HG03103 (cell line): ENCODE data around the gene APPL2.

Experiments
- ATAC-seq: cut with Tn5 transposase; IDR thresholded peaks from one replicate; pipeline ENCODE4 v1.9.1; 2021; ENCODE audit warnings: low read depth; ENCODE audit not compliant: unreplicated experiment

The APPL2 gene

DNA sequence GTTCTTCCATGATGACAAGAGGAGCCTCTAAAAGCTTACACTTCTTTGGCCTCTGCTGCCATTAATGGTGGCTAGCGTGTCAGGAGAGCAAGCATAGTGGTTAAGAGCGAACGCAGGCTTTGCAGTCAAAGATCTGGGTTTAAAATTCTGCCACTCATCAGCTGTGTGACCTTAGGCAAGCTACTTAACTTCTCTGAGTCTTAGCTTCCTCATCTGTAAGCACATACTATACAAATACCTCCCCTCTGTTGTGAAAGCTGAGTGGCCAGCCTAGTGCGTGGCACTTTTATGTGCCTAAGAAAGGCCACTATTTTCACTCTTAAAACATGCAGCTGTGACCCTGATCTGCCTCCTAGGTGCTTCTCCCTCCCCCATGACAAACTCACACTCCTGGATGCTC, 11.6 kb downstream of the APPL2 start:
- no peak for ATAC-seq

DNA sequence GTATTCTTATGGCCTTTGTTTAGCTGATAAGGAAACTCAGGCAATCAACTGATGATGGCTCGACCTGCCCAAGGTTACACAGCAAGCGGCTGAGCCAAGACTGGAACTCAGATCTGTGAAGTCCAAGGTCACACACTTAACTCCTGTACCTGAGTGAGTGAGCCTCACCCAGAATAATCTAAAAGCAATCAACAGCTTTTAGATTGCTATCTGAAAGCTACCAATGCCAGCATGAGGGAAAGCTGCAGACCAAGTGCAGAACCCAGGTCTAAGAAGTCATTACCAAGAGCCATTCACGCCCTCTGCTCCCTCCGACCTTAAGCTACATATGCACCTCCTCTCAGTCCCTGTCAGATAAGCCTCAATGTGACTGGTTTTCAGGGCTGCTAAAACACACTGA, 12.1 kb downstream of the APPL2 start:
- ATAC-seq, result no peak

- ATAC-seq, result no peak
Observed at GRCh38 chr12:105223352-105223845, 12.6 kb downstream of the APPL2 start.

- no peak for ATAC-seq
Observed at GRCh38 chr12:105222726-105223351, 13.1 kb downstream of the APPL2 start.

GRCh38 chr12:105222284-105222655, 13.7 kb downstream of the APPL2 start:
- no peak for ATAC-seq

DNA sequence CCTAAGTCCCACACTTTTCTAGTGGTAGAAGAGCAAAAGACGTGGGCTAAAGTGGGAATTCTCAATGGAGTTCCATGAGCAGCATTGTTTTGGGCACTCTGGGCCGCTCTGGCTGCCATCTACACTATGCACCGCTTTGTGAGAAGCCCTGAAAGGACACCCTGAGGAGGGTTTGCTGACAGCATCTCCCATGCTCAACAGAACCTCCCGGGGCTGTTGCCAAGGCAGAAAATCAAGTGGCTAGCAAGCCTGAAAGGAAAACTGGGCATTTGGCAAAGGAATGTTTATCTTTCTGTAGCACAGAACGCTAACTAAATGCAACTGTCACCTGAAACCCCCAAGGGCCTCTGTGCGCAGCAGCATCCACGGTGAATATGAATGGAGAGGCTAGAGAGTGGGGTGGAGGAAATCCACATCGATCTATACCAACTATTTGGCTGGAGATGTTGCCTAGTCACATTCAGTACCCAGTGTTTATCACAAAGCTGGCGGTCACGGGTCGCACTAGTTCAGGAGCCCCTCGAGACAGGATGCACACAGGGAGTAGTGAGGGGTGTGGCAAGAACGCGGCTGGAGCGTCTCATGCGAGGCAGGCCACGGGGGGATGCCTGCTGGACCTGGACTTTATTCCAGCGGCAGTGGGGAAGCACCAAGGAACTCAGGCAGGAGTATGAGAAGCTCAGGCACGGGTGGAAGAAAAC, 14.2 kb downstream of the APPL2 start:
- ATAC-seq, result no peak

GRCh38 chr12:105220929-105221290, 15.1 kb downstream of the APPL2 start:
- no peak for ATAC-seq

DNA sequence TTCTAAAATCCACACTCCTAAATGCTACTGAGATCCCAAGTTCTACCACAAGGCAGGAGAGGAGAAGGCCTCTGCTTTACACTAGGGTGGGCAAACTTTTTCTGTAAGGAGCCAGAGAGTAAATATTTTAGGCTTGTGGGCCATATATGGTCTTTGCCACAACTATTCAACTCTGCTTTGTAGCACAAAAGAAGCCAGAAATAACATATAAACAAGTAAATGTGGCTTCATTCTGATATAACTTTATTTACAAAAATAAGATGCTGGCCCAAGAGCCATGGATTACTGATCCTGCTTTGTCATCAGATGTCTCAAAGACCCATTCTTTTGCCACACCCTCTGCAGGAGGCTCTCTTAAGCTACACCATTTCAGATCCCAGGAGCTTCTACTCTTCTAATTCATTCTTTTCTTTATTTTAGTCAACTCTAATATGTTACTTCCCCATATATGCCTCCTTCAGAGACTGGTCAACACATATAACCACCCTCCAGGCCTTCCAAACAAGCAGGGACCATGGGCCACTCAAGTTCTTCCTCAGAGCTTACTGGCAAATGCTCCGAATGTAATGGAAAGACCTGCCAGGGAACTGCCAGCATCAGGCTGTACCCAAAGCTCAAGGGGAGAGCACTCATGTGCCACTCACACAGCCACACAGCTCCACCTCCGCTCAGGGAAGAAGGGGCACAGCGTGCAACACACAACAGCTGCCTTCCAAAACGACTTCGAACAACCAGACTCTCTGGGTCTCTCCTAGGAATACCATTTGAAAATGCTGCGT, 15.6 kb downstream of the APPL2 start:
- ATAC-seq, result no peak

DNA sequence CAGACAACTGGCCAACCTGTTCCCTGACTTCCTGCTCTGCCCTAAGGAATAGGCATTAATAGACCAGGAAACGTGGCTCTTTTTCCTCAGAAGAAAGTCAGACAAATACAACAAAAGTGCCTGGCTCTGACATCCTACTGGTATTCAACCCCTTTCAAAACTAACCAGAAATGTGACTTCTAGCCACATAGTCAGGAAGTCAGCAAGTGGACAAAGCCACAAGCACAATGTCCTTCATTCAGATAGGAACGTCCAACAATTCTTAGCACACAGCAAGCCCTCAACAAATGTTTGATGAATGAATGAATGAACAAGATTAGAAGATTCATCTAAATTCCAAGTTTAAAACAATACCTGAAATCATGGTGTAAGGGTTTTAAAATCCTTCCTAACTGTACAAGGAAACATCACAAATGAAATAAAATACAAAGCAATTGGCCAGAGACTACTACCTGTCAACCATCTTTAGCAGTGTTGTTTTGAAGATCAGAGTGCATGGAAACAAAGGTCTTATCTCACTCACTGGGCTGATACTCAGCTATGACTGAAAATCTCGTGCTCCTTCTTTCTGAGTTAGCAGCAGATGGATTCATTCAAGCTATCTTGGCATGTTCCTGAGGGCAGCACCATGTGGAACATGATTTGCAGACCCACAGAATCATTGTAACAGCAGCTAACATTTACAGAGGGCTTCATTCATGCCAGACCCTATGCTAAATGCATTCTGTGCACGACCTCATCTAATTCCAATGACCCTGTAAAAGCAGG, 16.5 kb downstream of the APPL2 start:
- no peak for ATAC-seq

- ATAC-seq, result no peak
Observed at GRCh38 chr12:105218434-105218833, 17.5 kb downstream of the APPL2 start.

DNA sequence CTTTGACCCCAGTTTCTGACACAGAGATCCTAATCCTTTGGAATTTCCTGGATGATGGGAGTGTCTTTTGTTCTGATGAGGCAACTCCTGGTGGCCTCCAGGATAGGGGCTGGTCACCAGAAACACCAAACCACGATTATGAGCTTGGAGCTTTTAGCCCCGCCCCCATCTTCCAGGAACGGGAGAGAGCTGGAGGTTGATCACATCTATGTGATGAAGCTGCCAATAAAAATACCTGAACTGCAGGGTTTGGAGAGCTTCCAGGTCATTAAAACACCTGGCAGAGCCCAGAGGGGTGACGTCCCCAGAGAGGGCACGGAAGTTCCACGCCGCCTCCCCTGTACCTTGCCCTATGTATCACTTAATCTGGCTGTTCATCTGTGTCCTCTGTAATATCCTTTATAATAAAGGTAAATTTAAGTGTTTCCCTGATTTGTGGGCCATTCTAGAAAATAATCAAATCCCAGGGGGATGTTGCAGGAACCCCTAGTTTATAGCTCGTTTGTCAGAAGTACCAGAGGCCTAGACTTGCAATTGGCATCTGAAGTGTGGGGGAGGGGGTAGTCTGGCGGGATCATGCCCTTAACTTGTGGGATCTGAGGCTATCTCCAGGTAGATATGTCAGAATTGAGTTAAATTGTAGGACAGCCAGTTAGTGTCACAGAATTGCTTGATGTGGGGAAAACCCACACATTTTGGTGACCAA, 21.2 kb downstream of the APPL2 start:
- ATAC-seq, result no peak

DNA sequence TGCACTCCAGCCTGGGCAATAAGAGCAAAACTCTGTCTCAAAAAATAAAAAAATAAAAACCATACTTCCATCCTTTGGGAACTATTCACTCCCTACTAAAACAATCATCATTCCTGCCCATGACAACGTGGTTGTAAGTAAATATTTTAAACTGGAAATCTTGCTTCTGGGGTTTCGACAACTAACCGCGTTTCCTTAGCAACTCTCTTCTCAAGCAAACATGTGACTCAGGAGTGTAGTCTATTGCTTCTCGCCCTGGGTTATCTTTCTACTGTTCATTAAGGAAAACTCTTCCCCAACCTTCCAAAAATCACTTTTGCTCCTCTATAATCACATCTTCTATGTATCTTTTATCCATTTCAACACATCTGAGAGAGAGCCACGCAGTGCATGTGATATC, 21.8 kb downstream of the APPL2 start:
- ATAC-seq, result no peak

DNA sequence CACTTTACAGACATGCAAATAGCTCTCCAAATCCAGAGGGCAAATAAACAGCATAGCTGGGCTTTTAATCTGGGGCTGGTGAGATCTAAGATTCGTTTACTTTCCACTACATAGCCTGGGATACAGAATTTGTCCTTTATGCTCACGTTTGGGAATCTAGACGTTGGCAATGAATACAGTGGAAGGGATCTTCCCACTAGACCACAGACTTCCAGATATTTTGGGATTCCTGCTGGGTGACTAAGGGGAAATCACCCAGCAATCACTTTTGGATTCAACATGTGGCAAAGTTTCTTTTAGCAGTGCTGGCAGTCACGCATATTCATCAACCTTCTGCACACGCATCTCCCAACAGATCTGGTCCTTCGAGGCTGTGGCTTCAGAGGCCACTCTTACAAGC, 23.5 kb downstream of the APPL2 start:
- no peak for ATAC-seq

DNA sequence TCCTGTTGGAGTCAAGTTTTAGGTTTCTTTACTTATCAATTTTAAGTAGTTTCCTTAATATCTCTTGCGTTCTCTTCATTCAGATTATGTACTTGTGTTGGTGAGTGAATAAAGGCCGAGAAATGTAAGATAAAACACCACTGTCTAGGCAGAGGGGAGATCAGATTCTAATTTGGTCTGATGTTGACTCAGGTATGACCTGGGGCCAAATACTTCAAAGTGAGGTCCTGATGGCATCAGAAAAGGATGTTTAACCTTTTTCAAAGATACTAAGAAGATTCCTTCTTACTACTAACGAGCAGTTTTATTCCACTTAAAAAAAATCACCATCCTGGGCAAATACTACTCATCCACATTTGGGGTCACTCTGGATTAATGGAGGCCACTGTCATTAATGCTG, 26.9 kb downstream of the APPL2 start:
- ATAC-seq, result no peak

DNA sequence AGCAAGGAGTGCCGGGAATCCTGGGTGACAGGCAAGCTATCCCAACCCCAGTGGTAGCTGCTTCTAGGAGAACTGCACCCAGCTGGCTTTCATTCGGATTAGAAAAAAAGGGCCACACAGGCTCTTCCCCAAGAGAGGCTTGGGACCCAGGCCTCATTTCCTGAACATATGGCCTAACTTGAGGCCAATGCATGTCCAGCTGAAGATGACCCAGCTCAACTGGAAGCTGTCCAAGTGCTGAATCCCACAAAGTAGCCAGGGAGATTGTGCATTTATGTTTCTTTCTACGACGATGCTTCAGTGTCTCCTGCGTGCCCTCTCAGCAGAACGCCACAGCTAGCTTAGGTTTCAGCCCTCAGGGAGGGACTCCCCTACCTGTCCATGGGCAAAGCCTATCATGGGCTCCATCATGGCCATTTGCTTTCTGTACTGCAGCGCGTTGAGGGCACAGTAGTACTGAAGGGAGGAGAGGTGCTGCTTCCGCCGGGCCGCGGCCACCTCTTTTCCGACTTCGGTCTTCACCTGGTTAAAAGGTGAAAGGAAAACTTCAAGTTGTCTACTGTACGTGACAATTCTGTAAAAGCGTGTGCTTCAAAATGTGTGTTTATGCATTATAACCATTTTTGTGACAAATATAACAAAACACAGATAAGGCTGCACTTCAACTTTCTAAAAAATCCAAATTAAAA, 29.1 kb downstream of the APPL2 start:
- ATAC-seq, result no peak

DNA sequence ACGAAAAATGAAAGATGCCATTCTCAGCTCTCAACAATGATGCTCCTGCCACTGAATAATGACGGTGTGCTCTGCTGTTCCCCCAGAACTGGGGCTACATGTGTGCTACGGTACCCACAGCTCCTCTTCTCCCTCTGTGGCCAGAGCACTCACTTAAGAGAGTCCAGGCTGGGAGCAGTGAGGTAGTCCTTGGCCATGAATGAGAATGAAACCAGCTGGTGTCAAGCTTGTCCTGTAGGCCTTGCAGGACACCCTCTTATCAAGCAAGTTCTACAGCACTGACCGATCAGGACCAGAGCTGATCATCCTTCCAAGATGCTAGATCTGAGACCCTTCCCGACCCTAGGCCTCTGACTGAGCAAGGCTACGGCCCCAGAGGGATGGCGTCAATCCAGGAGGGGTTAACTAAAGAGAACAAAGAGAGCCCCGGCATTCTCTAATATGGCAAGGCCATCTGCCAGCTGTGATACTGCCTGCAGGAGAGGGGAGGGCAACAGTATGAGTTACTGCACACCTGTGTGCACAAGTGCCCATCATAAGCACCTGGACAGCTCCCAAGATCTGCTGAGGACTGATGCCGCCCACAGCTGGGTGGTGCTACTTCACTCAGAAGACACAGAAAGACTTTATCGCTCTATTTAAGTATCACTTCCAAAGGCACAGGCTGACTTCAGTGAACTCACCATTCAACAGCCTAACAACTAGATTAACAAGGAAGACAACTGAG, 30.5 kb downstream of the APPL2 start:
- ATAC-seq, result no peak

- ATAC-seq, result no peak
Observed at GRCh38 chr12:105204916-105205315, 31.1 kb downstream of the APPL2 start.

- no peak for ATAC-seq
Observed at GRCh38 chr12:105204127-105204526, 31.8 kb downstream of the APPL2 start.

DNA sequence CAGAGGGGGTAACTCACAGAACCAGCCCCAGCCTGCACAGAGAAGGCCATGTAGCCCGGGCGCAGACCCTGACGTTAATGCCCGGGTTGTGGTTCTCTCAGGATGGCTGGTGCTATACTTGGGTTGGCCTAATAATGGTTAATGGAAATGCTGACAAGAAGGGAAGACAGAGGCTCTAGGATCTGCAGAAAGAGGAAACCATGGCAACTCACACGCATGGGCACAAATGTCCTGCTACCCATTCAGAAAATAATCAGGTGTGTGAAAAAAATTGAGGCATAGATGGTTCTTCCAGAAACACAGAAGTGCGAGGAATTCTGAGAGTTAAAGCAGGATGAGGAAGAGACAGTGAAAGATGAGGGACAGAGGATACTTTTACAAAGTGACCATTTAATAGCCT, 33.8 kb downstream of the APPL2 start:
- ATAC-seq, result no peak
